HG03139 (cell line): ENCODE measurements around the gene PCDHGA12.
"Not testable (repeated sequence)": the region's sequence is repeated elsewhere in the genome, so short reads cannot be mapped to it uniquely, and the experiment has no call there.

Experiments used
- ATAC-seq: cut with Tn5 transposase; IDR thresholded peaks from one replicate; pipeline ENCODE4 v1.9.1; 2021; ENCODE audit not compliant: unreplicated experiment

PCDHGA12 gene

DNA sequence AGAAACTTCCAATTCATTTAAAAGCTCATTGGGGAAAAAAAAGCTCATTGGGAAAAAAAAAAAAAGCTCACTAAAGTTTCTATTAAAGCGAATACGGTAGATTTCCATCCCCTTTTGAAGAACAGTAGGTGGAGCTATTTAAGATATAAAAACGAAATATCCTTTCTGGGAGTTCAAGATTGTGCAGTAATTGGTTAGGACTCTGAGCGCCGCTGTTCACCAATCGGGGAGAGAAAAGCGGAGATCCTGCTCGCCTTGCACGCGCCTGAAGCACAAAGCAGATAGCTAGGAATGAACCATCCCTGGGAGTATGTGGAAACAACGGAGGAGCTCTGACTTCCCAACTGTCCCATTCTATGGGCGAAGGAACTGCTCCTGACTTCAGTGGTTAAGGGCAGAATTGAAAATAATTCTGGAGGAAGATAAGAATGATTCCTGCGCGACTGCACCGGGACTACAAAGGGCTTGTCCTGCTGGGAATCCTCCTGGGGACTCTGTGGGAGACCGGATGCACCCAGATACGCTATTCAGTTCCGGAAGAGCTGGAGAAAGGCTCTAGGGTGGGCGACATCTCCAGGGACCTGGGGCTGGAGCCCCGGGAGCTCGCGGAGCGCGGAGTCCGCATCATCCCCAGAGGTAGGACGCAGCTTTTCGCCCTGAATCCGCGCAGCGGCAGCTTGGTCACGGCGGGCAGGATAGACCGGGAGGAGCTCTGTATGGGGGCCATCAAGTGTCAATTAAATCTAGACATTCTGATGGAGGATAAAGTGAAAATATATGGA is at the start of gene PCDHGA12:
Gene PCDHGA12, plus strand, starts transcription at position 176 of the 782 bp plus-strand sequence. Its CDS starts 253 bp downstream, at position 429.
- peak; percentile 89 for ATAC-seq

DNA sequence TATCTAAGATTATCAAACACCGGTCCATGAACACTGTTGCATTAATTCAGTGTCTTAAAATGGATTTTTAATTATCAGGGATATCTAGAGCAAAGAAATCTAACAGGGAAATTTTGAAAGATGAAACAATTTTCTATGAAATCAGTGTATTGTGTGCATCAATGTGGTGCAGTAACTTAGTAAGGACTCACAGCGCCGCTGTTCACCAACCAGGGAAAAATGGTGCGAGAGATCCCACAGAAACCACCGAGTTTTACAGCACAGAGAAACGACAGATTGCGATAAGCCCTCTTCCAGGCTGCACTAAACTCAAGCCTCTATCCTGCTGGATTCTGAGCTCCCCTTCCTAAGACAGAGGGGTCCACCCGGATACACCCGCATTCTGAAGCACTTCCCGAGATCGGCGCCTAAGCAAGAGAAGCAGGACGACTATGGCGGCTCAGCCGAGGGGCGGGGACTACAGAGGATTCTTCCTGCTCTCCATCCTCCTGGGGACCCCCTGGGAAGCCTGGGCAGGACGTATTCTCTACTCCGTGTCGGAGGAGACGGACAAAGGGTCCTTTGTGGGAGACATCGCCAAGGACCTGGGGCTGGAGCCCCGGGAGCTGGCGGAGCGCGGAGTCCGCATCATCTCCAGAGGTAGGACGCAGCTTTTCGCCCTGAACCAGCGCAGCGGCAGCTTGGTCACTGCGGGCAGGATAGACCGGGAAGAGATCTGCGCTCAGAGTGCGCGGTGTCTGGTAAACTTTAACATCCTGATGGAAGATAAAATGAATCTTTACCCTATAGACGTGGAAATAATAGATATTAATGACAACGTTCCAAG is 47.6 kb upstream of the PCDHGA12 start, which contains the start of gene PCDHGA7:
Gene PCDHGA7, plus strand, starts transcription at position 274 of the 826 bp plus-strand sequence. Its CDS starts 158 bp downstream, at position 432.
- ATAC-seq, result no peak

DNA sequence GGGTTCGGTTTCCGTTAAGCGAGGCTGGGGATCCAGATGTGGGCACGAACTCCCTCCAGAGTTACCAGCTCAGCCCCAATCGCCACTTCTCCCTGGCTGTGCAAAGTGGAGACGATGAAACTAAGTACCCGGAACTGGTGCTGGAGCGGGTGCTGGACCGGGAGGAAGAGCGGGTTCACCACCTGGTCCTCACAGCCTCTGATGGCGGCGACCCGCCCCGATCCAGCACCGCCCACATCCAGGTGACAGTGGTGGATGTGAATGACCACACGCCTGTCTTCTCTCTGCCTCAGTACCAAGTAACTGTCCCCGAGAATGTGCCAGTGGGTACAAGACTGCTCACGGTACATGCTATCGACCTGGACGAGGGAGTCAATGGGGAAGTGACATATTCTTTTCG is 47.0 kb upstream of the PCDHGA12 start:
- no peak for ATAC-seq

DNA sequence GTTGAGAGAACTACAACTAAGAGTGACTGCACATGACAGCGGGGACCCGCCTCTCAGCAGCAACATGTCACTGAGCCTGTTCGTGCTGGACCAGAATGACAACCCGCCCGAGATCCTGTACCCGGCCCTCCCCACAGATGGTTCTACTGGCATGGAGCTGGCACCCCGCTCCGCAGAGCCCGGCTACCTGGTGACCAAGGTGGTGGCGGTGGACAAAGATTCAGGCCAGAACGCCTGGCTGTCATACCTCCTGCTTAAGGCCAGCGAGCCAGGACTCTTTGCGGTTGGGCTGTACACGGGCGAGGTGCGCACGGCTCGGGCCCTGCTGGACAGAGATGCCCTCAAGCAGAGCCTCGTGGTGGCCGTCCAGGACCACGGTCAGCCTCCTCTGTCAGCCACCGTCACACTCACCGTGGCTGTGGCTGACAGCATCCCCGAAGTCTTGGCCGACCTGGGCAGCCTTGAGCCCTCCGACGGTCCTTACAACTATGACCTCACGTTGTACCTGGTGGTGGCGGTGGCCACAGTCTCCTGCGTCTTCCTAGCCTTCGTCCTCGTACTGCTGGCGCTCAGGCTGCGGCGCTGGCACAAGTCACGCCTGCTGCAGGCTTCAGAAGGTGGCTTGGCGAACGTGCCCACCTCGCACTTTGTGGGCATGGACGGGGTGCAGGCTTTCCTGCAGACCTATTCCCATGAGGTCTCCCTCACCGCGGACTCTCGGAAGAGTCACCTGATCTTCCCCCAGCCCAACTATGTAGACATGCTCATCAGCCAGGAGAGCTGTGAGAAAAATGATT is 45.6 kb upstream of the PCDHGA12 start:
- ATAC-seq, result no peak

DNA sequence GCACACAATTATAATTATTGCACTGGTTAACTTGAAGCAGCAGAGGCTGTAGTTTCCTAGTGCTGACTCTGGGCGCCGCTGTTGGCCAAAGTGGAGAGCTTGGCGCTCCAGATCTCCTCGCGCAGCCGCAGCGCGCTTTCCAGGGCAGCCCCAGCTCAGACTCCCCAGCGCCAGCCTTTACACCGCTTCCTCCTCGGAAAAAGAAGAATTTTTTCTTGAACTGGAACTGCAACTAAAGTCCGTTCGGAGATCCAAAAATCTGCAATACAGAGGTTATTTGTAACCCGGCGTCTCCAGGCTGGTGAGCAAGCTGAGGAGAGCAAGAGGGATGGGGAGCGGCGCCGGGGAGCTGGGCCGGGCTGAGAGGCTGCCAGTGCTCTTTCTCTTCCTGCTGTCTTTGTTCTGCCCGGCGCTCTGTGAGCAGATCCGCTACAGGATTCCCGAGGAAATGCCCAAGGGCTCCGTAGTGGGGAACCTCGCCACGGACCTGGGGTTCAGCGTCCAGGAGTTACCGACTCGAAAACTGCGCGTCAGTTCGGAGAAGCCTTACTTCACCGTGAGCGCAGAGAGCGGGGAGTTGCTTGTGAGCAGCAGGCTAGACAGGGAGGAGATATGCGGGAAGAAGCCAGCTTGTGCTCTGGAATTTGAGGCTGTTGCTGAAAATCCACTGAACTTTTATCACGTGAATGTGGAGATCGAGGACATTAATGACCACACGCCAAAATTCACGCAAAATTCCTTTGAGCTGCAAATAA is 42.6 kb upstream of the PCDHGA12 start, which contains the start of gene PCDHGB4:
Gene PCDHGB4, plus strand, starts transcription at position 142 of the 755 bp plus-strand sequence. Its CDS starts 187 bp downstream, at position 329.
- not testable (repeated sequence) for ATAC-seq

DNA sequence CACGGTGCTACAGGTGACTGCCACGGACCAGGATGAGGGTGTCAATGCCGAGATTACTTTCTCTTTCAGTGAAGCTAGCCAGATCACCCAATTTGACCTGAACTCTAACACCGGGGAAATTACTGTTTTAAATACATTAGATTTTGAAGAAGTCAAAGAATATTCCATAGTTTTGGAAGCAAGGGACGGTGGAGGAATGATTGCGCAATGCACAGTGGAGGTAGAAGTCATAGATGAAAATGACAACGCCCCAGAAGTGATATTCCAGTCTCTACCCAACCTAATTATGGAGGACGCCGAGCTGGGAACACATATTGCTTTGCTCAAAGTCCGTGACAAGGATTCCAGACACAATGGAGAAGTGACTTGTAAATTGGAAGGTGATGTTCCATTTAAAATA is 41.6 kb upstream of the PCDHGA12 start:
- ATAC-seq, result no peak

DNA sequence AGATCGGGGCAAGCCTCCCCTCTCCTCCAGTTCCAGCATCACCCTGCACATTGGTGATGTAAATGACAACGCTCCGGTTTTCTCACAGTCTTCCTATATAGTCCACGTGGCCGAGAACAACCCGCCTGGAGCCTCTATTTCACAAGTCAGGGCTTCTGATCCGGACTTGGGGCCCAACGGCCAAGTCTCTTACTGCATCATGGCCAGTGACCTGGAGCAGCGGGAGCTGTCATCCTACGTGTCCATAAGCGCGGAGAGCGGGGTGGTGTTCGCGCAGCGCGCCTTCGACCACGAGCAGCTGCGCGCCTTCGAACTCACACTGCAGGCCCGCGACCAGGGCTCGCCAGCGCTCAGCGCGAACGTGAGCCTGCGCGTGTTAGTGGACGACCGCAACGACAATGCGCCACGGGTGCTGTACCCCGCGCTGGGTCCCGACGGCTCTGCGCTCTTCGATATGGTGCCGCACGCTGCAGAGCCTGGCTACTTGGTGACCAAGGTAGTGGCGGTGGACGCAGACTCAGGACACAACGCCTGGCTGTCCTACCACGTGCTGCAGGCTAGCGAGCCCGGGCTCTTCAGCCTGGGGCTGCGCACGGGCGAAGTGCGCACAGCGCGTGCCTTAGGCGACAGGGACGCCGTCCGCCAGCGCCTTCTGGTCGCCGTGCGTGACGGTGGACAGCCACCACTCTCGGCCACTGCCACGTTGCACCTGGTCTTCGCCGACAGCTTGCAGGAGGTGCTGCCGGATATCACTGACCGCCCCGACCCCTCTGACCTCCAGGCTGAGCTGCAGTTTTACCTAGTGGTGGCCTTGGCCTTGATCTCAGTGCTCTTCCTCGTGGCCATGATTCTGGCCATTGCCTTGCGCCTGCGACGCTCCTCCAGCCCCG is 40.9 kb upstream of the PCDHGA12 start:
- ATAC-seq, result no peak

DNA sequence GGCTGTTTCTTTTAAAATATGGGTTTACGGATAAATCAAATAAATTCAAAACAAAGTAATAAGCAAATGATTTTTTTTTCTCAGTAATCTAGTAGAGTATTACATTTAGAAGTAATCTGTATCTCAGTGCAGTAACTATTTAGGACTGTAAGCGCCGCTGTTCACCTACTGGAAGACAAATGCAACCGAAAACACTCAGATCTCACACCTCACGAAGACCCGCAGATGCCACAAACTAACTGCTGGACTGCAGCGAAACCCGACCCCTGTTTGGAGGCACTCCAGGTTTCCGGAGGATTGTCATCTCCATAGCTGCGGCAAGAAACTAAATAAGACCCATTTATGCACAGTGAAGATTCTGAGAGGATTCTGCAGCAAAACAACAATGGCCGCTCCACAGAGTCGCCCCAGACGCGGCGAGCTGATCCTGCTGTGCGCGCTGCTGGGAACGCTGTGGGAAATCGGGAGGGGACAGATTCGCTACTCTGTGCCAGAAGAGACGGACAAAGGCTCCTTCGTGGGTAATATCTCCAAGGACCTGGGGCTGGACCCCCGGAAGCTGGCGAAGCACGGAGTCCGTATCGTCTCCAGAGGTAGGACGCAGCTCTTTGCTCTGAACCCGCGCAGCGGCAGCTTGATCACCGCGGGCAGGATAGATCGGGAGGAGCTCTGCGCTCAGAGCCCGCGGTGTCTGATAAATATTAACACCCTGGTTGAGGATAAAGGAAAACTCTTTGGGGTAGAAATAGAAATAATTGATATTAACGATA is 37.7 kb upstream of the PCDHGA12 start, which contains the start of gene PCDHGA8:
Gene PCDHGA8, plus strand, starts transcription at position 205 of the 770 bp plus-strand sequence. Its CDS starts 181 bp downstream, at position 386.
- ATAC-seq, result no peak

DNA sequence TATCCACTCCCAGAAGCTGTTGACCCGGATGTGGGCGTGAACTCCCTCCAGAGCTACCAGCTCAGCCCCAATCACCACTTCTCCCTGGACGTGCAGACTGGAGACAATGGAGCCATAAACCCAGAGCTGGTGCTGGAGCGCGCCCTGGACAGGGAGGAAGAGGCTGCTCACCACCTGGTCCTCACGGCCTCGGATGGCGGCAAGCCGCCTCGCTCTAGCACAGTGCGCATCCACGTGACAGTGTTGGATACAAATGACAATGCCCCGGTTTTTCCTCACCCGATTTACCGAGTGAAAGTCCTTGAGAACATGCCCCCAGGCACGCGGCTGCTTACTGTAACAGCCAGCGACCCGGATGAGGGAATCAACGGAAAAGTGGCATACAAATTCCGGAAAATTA is 37.0 kb upstream of the PCDHGA12 start:
- ATAC-seq, result no peak

DNA sequence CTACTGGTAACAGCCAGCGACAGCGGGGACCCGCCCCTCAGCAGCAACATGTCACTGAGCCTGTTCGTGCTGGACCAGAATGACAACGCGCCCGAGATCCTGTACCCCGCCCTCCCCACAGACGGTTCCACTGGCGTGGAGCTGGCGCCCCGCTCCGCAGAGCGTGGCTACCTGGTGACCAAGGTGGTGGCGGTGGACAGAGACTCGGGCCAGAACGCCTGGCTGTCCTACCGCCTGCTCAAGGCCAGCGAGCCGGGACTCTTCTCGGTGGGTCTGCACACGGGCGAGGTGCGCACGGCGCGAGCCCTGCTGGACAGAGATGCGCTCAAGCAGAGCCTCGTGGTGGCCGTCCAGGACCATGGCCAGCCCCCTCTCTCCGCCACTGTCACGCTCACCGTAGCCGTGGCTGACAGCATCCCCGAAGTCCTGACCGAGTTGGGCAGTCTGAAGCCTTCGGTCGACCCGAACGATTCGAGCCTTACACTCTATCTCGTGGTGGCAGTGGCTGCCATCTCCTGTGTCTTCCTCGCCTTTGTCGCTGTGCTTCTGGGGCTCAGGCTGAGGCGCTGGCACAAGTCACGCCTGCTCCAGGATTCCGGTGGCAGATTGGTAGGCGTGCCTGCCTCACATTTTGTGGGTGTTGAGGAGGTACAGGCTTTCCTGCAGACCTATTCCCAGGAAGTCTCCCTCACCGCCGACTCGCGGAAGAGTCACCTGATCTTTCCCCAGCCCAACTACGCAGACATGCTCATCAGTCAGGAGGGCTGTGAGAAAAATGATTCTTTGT is 35.7 kb upstream of the PCDHGA12 start:
- not testable (repeated sequence) for ATAC-seq

DNA sequence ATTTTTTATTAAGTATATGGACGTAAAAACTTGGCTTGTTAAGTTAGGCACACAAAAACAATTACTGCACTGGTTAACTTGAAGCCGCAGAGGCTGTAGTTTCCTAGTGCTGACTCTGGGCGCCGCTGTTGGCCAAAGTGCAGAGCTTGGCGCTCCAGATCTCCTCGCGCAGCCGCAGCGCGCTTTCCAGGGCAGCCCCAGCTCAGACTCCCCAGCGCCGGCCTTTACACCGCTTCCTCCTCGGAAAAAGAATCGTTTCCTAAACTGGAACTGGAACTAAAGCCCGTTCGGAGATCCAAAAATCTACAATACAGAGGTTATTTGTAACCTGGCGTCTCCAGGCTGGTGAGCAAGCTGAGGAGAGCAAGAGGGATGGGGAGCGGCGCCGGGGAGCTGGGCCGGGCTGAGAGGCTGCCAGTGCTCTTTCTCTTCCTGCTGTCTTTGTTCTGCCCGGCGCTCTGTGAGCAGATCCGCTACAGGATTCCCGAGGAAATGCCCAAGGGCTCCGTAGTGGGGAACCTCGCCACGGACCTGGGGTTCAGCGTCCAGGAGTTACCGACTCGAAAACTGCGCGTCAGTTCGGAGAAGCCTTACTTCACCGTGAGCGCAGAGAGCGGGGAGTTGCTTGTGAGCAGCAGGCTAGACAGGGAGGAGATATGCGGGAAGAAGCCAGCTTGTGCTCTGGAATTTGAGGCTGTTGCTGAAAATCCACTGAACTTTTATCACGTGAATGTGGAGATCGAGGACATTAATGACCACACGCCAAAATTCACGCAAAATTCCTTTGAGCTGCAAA is 32.4 kb upstream of the PCDHGA12 start, which contains the start of gene PCDHGB5:
Gene PCDHGB5, plus strand, starts transcription at position 192 of the 796 bp plus-strand sequence. Its CDS starts 181 bp downstream, at position 373.
- ATAC-seq, result not testable (repeated sequence)

DNA sequence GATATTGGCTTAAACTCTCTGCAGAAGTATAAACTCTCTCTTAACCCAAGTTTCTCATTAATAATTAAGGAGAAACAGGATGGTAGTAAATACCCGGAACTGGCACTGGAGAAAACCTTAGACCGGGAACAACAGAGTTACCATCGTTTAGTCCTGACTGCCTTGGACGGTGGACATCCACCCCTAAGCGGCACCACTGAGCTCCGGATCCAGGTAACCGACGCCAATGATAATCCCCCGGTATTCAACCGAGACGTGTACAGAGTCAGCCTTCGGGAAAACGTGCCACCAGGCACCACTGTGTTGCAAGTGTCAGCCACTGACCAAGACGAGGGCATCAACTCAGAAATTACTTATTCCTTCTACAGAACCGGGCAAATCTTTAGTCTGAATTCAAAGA is 31.7 kb upstream of the PCDHGA12 start:
- ATAC-seq, result no peak

DNA sequence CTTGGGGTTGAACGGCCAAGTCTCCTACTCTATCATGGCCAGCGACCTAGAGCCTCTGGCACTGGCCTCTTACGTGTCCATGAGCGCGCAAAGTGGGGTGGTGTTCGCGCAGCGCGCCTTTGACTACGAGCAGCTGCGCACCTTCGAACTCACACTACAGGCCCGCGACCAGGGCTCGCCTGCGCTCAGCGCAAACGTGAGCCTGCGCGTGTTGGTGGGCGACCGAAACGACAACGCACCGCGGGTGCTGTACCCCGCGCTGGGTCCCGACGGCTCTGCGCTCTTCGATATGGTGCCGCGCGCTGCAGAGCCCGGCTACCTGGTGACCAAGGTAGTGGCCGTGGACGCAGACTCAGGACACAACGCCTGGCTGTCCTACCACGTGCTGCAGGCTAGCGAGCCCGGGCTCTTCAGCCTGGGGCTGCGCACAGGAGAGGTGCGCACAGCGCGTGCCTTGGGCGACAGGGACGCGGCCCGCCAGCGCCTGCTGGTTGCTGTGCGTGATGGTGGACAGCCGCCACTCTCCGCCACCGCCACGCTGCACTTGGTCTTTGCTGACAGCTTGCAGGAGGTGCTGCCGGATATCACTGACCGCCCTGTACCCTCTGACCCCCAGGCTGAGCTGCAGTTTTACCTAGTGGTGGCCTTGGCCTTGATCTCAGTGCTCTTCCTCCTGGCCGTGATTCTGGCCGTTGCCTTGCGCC is 30.6 kb upstream of the PCDHGA12 start:
- ATAC-seq, result no peak

DNA sequence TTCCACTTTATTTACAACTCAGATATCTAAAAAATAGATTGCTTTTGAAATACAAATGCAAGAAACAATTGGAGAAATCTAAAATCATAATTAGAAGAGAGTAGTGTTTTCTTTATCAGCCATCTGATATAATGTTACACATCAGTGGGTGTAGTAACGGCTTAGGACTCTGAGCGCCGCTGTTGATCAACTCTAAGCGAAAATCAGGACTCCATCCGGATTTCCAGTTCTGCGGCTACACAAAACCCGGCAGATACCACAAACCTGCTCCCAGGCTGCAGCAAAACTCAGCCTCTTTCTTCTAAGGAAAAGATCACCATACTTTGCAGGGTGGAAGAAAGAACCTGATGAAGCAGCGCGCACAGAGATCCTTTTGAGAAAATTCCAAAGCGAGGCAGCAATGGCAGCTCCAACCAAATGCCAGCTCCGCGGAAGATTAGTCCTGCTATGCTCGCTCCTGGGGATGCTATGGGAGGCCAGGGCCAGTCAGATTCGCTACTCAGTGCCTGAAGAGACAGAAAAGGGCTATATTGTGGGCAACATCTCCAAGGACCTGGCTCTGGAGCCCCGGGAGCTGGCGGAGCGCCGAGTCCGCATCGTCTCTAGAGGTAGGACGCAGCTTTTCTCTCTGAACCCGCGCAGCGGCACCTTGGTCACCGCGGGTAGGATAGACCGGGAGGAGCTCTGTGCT is 27.6 kb upstream of the PCDHGA12 start, which contains the start of gene PCDHGA9:
Gene PCDHGA9, plus strand, starts transcription at position 226 of the 691 bp plus-strand sequence. Its CDS starts 175 bp downstream, at position 401.
- ATAC-seq, result no peak

DNA sequence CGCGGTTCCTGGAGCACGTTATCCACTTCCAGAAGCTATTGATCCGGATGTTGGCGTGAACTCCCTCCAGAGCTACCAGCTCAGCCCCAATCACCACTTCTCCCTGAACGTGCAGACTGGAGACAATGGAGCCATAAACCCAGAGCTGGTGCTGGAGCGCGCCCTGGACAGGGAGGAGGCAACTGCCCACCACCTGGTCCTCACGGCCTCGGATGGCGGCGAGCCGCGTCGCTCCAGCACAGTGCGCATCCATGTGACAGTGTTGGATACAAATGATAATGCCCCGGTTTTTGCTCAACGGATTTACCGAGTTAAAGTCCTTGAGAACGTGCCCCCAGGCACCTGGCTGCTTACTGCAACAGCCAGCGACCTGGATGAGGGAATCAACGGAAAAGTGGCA is 26.9 kb upstream of the PCDHGA12 start:
- ATAC-seq, result no peak
